HEK293 (cell line): ENCODE results near the gene CD300LG.
A peak's percentile ranks its signal among the peaks of the same experiment; 100 is the strongest.

Experiments used
- BCL11B ChIP-seq: fragments of 450-650 bp; formaldehyde crosslinking; IDR thresholded peaks from 2 replicates; pipeline ENCODE4 v1.5.1; 2016; ENCODE audit warnings: low read depth, missing biosample characterization, missing genetic modification characterization
- KLF1 ChIP-seq: fragments of 450-650 bp; formaldehyde crosslinking; IDR thresholded peaks from 2 replicates; pipeline ENCODE4 v1.5.1; 2016; ENCODE audit warnings: missing biosample characterization, missing genetic modification characterization
- KLF9 ChIP-seq: fragments of 450-650 bp; formaldehyde crosslinking; IDR thresholded peaks from 2 replicates; pipeline ENCODE4 v1.5.1; 2016; ENCODE audit warnings: missing biosample characterization, missing genetic modification characterization, low read depth
- MYNN ChIP-seq: fragments of 450-650 bp; formaldehyde crosslinking; IDR thresholded peaks from 2 replicates; pipeline ENCODE4 v1.5.1; 2016; ENCODE audit warnings: missing biosample characterization, missing genetic modification characterization, borderline replicate concordance
- OVOL3 ChIP-seq: fragments of 450-650 bp; formaldehyde crosslinking; IDR thresholded peaks from 2 replicates; pipeline ENCODE4 v1.5.1; 2016; ENCODE audit warnings: missing biosample characterization, missing genetic modification characterization
- RBAK ChIP-seq: fragments of 450-650 bp; formaldehyde crosslinking; IDR thresholded peaks from 2 replicates; pipeline ENCODE4 v1.5.1; 2016; ENCODE audit warnings: missing biosample characterization, missing genetic modification characterization
- SP3 ChIP-seq: fragments of 450-650 bp; formaldehyde crosslinking; IDR thresholded peaks from 2 replicates; pipeline ENCODE4 v1.5.1; 2016; ENCODE audit warnings: missing biosample characterization, missing genetic modification characterization
- TCF7L2 ChIP-seq: IDR thresholded peaks from 2 replicates; pipeline ENCODE4 v1.6.1; 2011; ENCODE audit warnings: low read depth, mild to moderate bottlenecking, inconsistent platforms, low read length, moderate library complexity, borderline replicate concordance
- WT1 ChIP-seq: fragments of 450-650 bp; formaldehyde crosslinking; IDR thresholded peaks from 2 replicates; pipeline ENCODE4 v1.5.1; 2016; ENCODE audit warnings: missing biosample characterization, missing genetic modification characterization
- ZNF140 ChIP-seq: fragments of 450-650 bp; formaldehyde crosslinking; IDR thresholded peaks from 2 replicates; pipeline ENCODE4 v1.5.1; 2016; ENCODE audit warnings: missing biosample characterization, missing genetic modification characterization
- ZNF155 ChIP-seq: fragments of 450-650 bp; formaldehyde crosslinking; IDR thresholded peaks from 2 replicates; pipeline ENCODE4 v1.5.1; 2016; ENCODE audit warnings: missing biosample characterization, missing genetic modification characterization
- ZNF169 ChIP-seq: fragments of 450-650 bp; formaldehyde crosslinking; IDR thresholded peaks from 2 replicates; pipeline ENCODE4 v1.5.1; 2016; ENCODE audit warnings: missing biosample characterization, missing genetic modification characterization
- ZNF2 ChIP-seq: fragments of 450-650 bp; formaldehyde crosslinking; IDR thresholded peaks from 2 replicates; pipeline ENCODE4 v1.5.1; 2016; ENCODE audit warnings: missing biosample characterization, missing genetic modification characterization
- ZNF214 ChIP-seq: fragments of 450-650 bp; formaldehyde crosslinking; IDR thresholded peaks from 2 replicates; pipeline ENCODE4 v1.5.1; 2017; ENCODE audit warnings: missing biosample characterization, mild to moderate bottlenecking, missing genetic modification characterization, borderline replicate concordance
- ZNF23 ChIP-seq: fragments of 450-650 bp; formaldehyde crosslinking; IDR thresholded peaks from 2 replicates; pipeline ENCODE4 v1.5.1; 2016; ENCODE audit warnings: missing biosample characterization, missing genetic modification characterization, borderline replicate concordance
- ZNF239 ChIP-seq: fragments of 450-650 bp; formaldehyde crosslinking; IDR thresholded peaks from 2 replicates; pipeline ENCODE4 v1.5.1; 2016; ENCODE audit warnings: missing biosample characterization, missing genetic modification characterization
- ZNF302 ChIP-seq: fragments of 450-650 bp; formaldehyde crosslinking; IDR thresholded peaks from 2 replicates; pipeline ENCODE4 v1.5.1; 2016; ENCODE audit warnings: missing biosample characterization, missing genetic modification characterization, low read depth
- ZNF324 ChIP-seq: fragments of 450-650 bp; formaldehyde crosslinking; IDR thresholded peaks from 2 replicates; pipeline ENCODE4 v1.5.1; 2016; ENCODE audit warnings: missing biosample characterization, missing genetic modification characterization
- ZNF366 ChIP-seq: fragments of 450-650 bp; formaldehyde crosslinking; conservative IDR thresholded peaks from 2 replicates; pipeline ENCODE4 v1.5.1; 2016; ENCODE audit warnings: missing biosample characterization, missing genetic modification characterization
- ZNF433 ChIP-seq: fragments of 450-650 bp; formaldehyde crosslinking; IDR thresholded peaks from 2 replicates; pipeline ENCODE4 v1.5.1; 2016; ENCODE audit warnings: missing biosample characterization, missing genetic modification characterization, low read depth
- ZNF473 ChIP-seq: fragments of 450-650 bp; formaldehyde crosslinking; IDR thresholded peaks from 2 replicates; pipeline ENCODE4 v1.5.1; 2017; ENCODE audit warnings: missing biosample characterization, missing genetic modification characterization
- ZNF501 ChIP-seq: fragments of 450-650 bp; formaldehyde crosslinking; IDR thresholded peaks from 2 replicates; pipeline ENCODE4 v1.5.1; 2016; ENCODE audit warnings: missing biosample characterization, missing genetic modification characterization
- ZNF530 ChIP-seq: fragments of 450-650 bp; formaldehyde crosslinking; IDR thresholded peaks from 2 replicates; pipeline ENCODE4 v1.5.1; 2016; ENCODE audit warnings: low read depth, missing biosample characterization, missing genetic modification characterization
- ZNF596 ChIP-seq: fragments of 450-650 bp; IDR thresholded peaks from 2 replicates; pipeline ENCODE4 v1.5.0; 2018; ENCODE audit warnings: missing biosample characterization, mild to moderate bottlenecking, missing genetic modification characterization, moderate library complexity
- ZNF660 ChIP-seq: fragments of 450-650 bp; IDR thresholded peaks from 2 replicates; pipeline ENCODE4 v1.5.1; 2018; ENCODE audit warnings: missing biosample characterization, mild to moderate bottlenecking, missing genetic modification characterization
- ZNF701 ChIP-seq: fragments of 450-650 bp; formaldehyde crosslinking; IDR thresholded peaks from 2 replicates; pipeline ENCODE4 v1.5.1; 2016; ENCODE audit warnings: missing biosample characterization, missing genetic modification characterization
- ZNF76 ChIP-seq: fragments of 450-650 bp; formaldehyde crosslinking; IDR thresholded peaks from 2 replicates; pipeline ENCODE4; 2016; ENCODE audit warnings: low read depth, missing biosample characterization, missing genetic modification characterization, borderline replicate concordance
- ZNF776 ChIP-seq: fragments of 450-650 bp; formaldehyde crosslinking; IDR thresholded peaks from 2 replicates; pipeline ENCODE4 v1.5.0; 2017; ENCODE audit warnings: missing biosample characterization, missing genetic modification characterization, borderline replicate concordance
- ZSCAN30 ChIP-seq: fragments of 450-650 bp; IDR thresholded peaks from 2 replicates; pipeline ENCODE4 v1.5.1; 2018; ENCODE audit warnings: missing biosample characterization, mild to moderate bottlenecking, missing genetic modification characterization, moderate library complexity
- TF ChIP-seq, protein P1 (sequence below): fragments of 450-650 bp; formaldehyde crosslinking; IDR thresholded peaks from 2 replicates; pipeline ENCODE4 v1.5.1; 2017; ENCODE audit warnings: missing biosample characterization, missing genetic modification characterization
- TF ChIP-seq, protein P2 (sequence below): fragments of 450-650 bp; formaldehyde crosslinking; IDR thresholded peaks from 2 replicates; pipeline ENCODE4 v1.5.1; 2017; ENCODE audit warnings: missing biosample characterization, missing genetic modification characterization
- TF ChIP-seq, protein P3 (sequence below): fragments of 450-650 bp; formaldehyde crosslinking; IDR thresholded peaks from 2 replicates; pipeline ENCODE4 v1.5.1; 2017; ENCODE audit warnings: missing biosample characterization, missing genetic modification characterization
- TF ChIP-seq, protein P4 (sequence below): fragments of 450-650 bp; formaldehyde crosslinking; optimal IDR thresholded peaks from 2 replicates; pipeline ENCODE3; 2016; ENCODE audit warnings: missing biosample characterization, mild to moderate bottlenecking, missing genetic modification characterization
- TF ChIP-seq, protein P5 (sequence below): fragments of 450-650 bp; formaldehyde crosslinking; IDR thresholded peaks from 2 replicates; pipeline ENCODE4 v1.5.1; 2016; ENCODE audit warnings: missing biosample characterization, missing genetic modification characterization

The CD300LG gene

DNA sequence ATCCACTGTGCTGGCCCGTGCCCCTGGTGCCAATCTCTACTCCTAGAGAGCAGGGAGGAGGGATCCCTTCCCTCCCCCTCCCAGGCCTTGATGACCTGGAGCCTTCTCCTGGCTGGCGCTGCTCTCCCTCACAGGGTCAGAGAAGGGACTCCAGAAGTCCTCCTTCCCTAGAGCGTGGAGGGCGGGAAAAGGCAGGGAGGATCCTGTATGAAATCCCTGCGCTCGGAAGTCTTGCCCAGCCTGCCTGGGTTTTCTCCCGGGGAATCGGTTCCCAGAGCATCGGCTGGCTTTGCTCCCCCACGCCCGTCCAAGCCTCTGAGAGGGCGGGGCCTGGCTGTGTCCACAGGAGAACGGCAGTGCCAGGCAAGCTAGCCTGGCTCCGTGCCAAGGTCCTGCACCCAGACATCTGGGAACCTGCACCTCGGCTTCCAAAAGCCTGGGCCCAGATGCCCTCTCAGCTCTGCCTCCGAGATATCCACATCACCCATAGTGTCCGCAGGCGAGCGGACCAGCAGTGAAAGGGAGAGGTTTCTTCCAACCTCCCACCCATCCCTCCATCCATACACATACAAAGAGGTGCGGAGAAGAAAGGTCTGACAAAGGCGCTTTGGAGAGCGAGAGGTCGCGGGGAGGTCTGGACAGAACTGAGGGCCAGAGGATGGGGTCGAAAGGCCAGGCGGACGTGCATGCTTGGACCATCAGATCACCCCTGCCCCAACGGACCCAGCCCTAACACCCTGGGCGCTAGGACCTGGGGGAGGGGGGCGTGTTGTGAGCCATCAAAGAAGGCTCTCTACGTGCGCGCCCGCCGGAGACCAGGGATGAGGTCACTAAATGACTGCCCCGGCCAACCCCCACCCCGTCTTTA lies 59.2 kb downstream of the CD300LG start (continued):
- TF ChIP-seq, protein P1, sequence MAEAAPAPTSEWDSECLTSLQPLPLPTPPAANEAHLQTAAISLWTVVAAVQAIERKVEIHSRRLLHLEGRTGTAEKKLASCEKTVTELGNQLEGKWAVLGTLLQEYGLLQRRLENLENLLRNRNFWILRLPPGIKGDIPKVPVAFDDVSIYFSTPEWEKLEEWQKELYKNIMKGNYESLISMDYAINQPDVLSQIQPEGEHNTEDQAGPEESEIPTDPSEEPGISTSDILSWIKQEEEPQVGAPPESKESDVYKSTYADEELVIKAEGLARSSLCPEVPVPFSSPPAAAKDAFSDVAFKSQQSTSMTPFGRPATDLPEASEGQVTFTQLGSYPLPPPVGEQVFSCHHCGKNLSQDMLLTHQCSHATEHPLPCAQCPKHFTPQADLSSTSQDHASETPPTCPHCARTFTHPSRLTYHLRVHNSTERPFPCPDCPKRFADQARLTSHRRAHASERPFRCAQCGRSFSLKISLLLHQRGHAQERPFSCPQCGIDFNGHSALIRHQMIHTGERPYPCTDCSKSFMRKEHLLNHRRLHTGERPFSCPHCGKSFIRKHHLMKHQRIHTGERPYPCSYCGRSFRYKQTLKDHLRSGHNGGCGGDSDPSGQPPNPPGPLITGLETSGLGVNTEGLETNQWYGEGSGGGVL (tag by site-specific recombination) = peak; percentile 72
- peak; percentile 100 for TF ChIP-seq ZNF366 (tag by site-specific recombination)
- no peak for TF ChIP-seq ZNF140
- TF ChIP-seq ZNF155 = no peak
- no peak for TF ChIP-seq ZSCAN30
- TF ChIP-seq ZNF169 (tag by site-specific recombination) = no peak
- TF ChIP-seq TCF7L2 = peak; percentile 86
- no peak for TF ChIP-seq ZNF701 (tag by site-specific recombination)
- peak; percentile 55 for TF ChIP-seq ZNF76 (tag by site-specific recombination)
- TF ChIP-seq BCL11B = 0 out of 2 replicates have a peak, but pooled peaks have one; percentile 16
- TF ChIP-seq, protein P2, sequence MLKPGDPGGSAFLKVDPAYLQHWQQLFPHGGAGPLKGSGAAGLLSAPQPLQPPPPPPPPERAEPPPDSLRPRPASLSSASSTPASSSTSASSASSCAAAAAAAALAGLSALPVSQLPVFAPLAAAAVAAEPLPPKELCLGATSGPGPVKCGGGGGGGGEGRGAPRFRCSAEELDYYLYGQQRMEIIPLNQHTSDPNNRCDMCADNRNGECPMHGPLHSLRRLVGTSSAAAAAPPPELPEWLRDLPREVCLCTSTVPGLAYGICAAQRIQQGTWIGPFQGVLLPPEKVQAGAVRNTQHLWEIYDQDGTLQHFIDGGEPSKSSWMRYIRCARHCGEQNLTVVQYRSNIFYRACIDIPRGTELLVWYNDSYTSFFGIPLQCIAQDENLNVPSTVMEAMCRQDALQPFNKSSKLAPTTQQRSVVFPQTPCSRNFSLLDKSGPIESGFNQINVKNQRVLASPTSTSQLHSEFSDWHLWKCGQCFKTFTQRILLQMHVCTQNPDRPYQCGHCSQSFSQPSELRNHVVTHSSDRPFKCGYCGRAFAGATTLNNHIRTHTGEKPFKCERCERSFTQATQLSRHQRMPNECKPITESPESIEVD (tag by site-specific recombination) = no peak
- TF ChIP-seq SP3 (tag by site-specific recombination) = peak; percentile 77
- TF ChIP-seq KLF9 (tag by site-specific recombination) = peak; percentile 95
- no peak for TF ChIP-seq ZNF433 (tag by site-specific recombination)
- TF ChIP-seq ZNF501 = peak; percentile 50; the same call in 1 of the 2 replicates
- 0 out of 2 replicates have a peak, but pooled peaks have one; percentile 15 for TF ChIP-seq WT1 (tag by site-specific recombination)
- TF ChIP-seq ZNF23 (tag by site-specific recombination) = no peak
- TF ChIP-seq ZNF660 (tag by site-specific recombination) = 0 out of 2 replicates have a peak, but pooled peaks have one; percentile 58
- TF ChIP-seq KLF1 (tag by site-specific recombination) = peak; percentile 74
- 0 out of 2 replicates have a peak, but pooled peaks have one; percentile 25 for TF ChIP-seq MYNN (tag by site-specific recombination)
- TF ChIP-seq ZNF776 = no peak
- TF ChIP-seq ZNF324 (tag by site-specific recombination) = peak; percentile 8; the same call in 1 of the 2 replicates
- TF ChIP-seq ZNF530 (tag by site-specific recombination) = no peak
- no peak for TF ChIP-seq ZNF473 (tag by site-specific recombination)
- TF ChIP-seq, protein P3, sequence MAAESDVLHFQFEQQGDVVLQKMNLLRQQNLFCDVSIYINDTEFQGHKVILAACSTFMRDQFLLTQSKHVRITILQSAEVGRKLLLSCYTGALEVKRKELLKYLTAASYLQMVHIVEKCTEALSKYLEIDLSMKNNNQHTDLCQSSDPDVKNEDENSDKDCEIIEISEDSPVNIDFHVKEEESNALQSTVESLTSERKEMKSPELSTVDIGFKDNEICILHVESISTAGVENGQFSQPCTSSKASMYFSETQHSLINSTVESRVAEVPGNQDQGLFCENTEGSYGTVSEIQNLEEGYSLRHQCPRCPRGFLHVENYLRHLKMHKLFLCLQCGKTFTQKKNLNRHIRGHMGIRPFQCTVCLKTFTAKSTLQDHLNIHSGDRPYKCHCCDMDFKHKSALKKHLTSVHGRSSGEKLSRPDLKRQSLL = peak; percentile 63; the same call in 1 of the 2 replicates
- TF ChIP-seq RBAK (tag by site-specific recombination) = no peak
- TF ChIP-seq ZNF596 (tag by site-specific recombination) = no peak
- no peak for TF ChIP-seq ZNF302 (tag by site-specific recombination)
- TF ChIP-seq, protein P4, sequence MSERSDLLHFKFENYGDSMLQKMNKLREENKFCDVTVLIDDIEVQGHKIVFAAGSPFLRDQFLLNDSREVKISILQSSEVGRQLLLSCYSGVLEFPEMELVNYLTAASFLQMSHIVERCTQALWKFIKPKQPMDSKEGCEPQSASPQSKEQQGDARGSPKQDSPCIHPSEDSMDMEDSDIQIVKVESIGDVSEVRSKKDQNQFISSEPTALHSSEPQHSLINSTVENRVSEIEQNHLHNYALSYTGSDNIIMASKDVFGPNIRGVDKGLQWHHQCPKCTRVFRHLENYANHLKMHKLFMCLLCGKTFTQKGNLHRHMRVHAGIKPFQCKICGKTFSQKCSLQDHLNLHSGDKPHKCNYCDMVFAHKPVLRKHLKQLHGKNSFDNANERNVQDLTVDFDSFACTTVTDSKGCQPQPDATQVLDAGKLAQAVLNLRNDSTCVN = peak; percentile 64
- TF ChIP-seq ZNF239 = no peak
- TF ChIP-seq OVOL3 (tag by site-specific recombination) = no peak
- no peak for TF ChIP-seq ZNF2 (tag by site-specific recombination)
- TF ChIP-seq, protein P5, sequence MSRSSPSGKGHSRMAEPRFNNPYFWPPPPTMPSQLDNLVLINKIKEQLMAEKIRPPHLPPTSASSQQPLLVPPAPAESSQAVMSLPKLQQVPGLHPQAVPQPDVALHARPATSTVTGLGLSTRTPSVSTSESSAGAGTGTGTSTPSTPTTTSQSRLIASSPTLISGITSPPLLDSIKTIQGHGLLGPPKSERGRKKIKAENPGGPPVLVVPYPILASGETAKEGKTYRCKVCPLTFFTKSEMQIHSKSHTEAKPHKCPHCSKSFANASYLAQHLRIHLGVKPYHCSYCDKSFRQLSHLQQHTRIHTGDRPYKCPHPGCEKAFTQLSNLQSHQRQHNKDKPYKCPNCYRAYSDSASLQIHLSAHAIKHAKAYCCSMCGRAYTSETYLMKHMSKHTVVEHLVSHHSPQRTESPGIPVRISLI (tag by site-specific recombination) = no peak
- no peak for TF ChIP-seq ZNF214
